ENCODE results near the gene OR10AD1. TPM values are rescaled to one million over a fixed set of nuclear protein-coding genes. Genes with fewer than 3 reads are reported as not detected.

Gene OR10AD1
- total RNA-seq, 6 experiments from 2014 or later, result not detected

GRCh38 chr12:48160807-48161206, 42.3 kb downstream of the OR10AD1 start:
- ATAC-seq, result no peak
- intact Hi-C loops (cut with DNase I), result loop anchor here in 1 of 2 donors (10.0 kb wide), 1 partner anchor 76 kb away; no protein-coding TSS in a partner anchor
- no peak for TF ChIP-seq CTCF (IDR thresholded peaks at IDR 0.05)
- no peak for TF ChIP-seq POLR2A (IDR thresholded peaks at IDR 0.05)
- Histone ChIP-seq H3K36me3 (no peaks in the 10 kb centered on the region), H3K9me3 (no peaks in the 10 kb centered on the region), H3K27ac (no peak overlapping the region), H3K4me3 (no peak overlapping the region), H3K4me1 (no peaks in the 10 kb centered on the region), H3K27me3 (no peaks in the 10 kb centered on the region)
- 37% methylated on average over 2 of the region's 2 CpGs for WGBS (ENCODE audit: insufficient coverage, low coverage, low lambda C conversion rate, missing lambda C conversion rate)
- DNase-seq, result no peak

GRCh38 chr12:48160046-48160445, 43.0 kb downstream of the OR10AD1 start:
- no peaks in the 10 kb centered on the region for H3K36me3 ChIP-seq
- no peaks in the 10 kb centered on the region for H3K4me1 ChIP-seq
- DNase-seq, result no peak
- ATAC-seq, result no peak
- H3K4me3 ChIP-seq, result no peak overlapping the region
- TF ChIP-seq POLR2A (IDR thresholded peaks at IDR 0.05) (no peak), CTCF (IDR thresholded peaks at IDR 0.05) (no peak)
- no peaks in the 10 kb centered on the region for H3K27me3 ChIP-seq
- WGBS (ENCODE audit: insufficient coverage, low coverage, low lambda C conversion rate, missing lambda C conversion rate), result 74% methylated on average over 5 of the region's 5 CpGs
- H3K9me3 ChIP-seq, result no peaks in the 10 kb centered on the region
- intact Hi-C loops (cut with DNase I), result loop anchor here in 1 of 2 donors (10.0 kb wide), 1 partner anchor 75 kb away; no protein-coding TSS in a partner anchor
- H3K27ac ChIP-seq, result no peak overlapping the region

GRCh38 chr12:48157889-48158370, 45.2 kb downstream of the OR10AD1 start:
- TF ChIP-seq POLR2A (IDR thresholded peaks at IDR 0.05), result no peak
- no peak for TF ChIP-seq CTCF (IDR thresholded peaks at IDR 0.05)
- Histone ChIP-seq H3K27me3 (no peaks in the 10 kb centered on the region), H3K4me3 (peak overlapping the region; percentile 78 to 91 (median 83)), H3K4me1 (no peaks in the 10 kb centered on the region), H3K27ac (peak overlapping the region; percentile 61 to 78 (median 75)), H3K9me3 (no peaks in the 10 kb centered on the region), H3K36me3 (peaks cover 0 to 6% (median under 1%) of the 10 kb centered on the region in 4 donors)
- 80% methylated on average over 3 of the region's 3 CpGs for WGBS (ENCODE audit: insufficient coverage, low coverage, low lambda C conversion rate, missing lambda C conversion rate)
- ATAC-seq (no peak), DNase-seq (no peak)
- intact Hi-C loops (cut with DNase I), result no loop called here

GRCh38 chr12:48157018-48157888, 45.8 kb downstream of the OR10AD1 start, which contains the start of gene ASB8:
Gene ASB8 (minus strand): TSS chr12:48157515. CDS start chr12:48153496, 4,019 bp downstream.
- WGBS (ENCODE audit: insufficient coverage, low coverage, low lambda C conversion rate, missing lambda C conversion rate), result 1% methylated on average over 15 of the region's 56 CpGs
- DNase-seq, result peak; percentile 98 to 99 (median 99)
- intact Hi-C loops (cut with DNase I), result no loop called here
- Histone ChIP-seq H3K4me3 (peak within 1 kb of the TSS; percentile 78 to 91 (median 83)), H3K27ac (peak within 1 kb of the TSS; percentile 61 to 78 (median 75)), H3K27me3 (no peaks in the 10 kb centered on the region), H3K4me1 (no peaks in the 10 kb centered on the region), H3K36me3 (peaks cover 0 to 11% (median 2%) of the 10 kb centered on the region in 4 donors), H3K9me3 (no peaks in the 10 kb centered on the region)
- ATAC-seq, result peak; percentile 98 to 99 (median 99)
- TF ChIP-seq CTCF (IDR thresholded peaks at IDR 0.05) (peak; percentile 38 to 45 (median 42)), POLR2A (IDR thresholded peaks at IDR 0.05) (peak; percentile 68)

Data from right lobe of liver (tissue), 6 donors.